HG03039 (cell line): Measurements from ENCODE around the gene GNAT1.

Source experiments
- ATAC-seq: cut with Tn5 transposase; IDR thresholded peaks from one replicate; pipeline ENCODE4 v1.9.1; 2021; ENCODE audit warnings: mild to moderate bottlenecking, moderate library complexity; ENCODE audit not compliant: unreplicated experiment

GNAT1 gene

DNA sequence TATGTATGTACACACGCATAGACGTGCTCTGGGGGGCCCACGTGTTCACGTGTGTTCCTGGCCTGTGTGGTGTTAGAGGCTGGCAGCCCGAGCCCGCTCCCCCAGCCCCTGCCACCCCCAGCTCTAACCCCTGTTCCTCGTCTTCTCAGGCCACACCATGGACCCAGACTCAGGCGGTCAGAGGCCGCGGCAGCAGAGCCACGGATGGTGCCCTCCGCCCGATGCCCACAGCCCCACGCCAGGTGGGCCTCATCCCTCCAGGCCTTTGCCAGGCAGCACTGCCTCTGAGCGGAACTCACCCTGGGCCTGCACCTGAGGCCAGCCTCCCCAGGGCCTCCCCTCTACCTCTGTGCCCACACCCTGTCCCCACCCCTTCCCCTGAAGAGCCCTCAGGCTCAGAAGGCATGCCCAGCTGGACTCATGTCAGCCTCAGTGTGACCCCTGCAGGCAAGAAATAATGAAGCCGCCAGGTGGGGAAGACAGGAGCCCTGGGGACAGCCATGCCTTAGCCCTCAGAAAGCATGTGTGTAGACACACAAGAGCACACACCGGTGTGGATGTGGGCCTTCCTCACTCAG, 16.4 kb upstream of the GNAT1 start:
- ATAC-seq = no peak

DNA sequence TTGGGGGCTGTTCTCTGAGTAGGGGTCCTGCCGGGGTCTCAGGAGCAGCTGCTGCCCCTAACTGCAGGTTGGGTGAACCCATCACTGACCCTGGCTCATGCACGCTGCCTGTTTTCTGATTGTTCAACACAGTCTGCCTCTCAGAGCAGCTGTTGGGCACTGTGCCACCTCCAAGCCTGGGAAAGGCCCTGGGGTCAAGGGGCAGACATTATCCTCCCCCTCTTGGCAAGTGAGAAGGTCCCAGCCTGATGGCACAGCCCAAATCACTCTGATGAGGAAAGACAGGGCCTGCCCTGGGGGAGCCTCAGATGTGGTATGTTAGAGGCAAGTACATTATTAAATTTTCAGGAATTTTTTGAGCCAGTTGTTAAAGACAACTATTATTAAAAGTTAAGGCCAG, 14.1 kb upstream of the GNAT1 start:
- ATAC-seq = no peak

DNA sequence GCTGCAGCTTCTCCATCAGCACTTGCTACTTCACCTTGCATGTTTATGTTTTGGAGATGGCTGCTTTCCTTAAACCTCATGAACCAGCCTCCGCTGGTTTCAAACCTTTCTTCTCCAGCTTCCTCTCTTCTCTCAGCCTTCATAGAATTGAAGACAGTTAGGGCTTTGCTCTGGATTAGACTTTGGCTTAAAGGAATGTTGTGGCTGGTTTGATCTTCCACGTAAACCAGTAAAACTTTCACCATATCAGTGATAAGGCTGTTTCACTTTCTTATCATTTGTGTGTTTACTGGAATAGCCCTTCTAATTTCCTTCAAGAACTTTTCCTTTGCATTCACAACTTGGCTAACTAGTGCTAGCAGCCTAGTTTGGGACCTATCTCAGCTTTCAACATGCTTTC, 11.7 kb upstream of the GNAT1 start:
- ATAC-seq = no peak

DNA sequence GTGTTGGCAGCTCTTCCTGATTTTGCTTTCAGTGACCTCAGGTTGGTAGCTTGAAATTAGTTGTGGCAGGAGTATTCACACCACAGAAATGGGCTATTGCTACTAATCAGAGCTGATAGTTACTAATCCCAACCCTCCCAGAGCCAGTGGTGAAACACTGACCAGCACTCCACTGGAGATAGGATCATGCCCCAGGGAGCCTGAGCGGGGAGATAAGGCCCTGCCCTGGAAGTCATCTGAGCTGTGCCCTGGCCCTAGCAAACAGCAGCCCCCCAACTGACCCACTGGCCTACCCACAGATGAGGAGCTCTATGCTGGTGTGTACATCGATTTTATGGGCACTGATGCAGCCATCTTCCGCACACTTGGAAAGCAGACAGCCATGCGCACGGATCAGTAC, 9.4 kb upstream of the GNAT1 start:
- no peak for ATAC-seq

DNA sequence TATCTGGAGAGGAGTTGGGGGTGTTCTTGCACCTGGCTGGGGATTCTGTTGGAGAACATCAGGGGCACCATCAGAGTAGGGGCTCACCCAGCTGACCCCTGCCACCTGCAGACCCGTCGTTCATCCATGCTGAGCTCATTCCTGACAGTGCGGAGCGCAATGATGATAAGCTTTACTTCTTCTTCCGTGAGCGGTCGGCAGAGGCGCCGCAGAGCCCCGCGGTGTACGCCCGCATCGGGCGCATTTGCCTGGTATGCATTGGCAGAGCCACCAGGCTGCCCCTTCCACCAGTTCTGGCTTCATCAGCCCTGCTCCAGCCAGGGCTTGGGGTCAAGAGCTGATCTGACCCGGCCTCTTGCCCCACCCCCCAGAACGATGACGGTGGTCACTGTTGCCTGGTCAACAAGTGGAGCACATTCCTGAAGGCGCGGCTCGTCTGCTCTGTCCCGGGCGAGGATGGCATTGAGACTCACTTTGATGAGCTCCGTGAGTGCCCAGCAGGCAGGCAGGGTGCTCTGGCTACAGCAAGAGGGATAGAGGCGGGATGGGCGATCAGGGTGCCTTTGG, 8.8 kb upstream of the GNAT1 start:
- ATAC-seq = no peak

DNA sequence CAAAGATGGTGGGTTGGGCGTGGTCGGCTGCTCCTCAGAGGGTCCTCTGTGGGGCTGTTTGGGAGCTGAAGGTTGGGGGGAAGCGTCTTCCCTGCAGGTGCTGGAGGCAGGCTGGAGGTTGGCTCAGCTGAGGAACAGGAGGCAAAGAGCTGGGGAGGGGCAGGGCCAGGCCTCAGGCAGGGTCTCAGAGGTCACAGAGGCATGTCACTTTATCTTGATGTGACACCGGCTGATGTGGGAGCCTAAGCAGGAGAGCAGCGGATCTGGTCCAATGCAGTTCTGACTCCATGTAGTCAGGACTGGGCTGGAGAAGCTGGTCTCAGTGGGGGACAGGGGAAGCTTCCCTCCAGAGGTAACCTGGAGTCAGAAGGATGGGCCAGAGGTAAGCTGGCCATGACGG, 7.7 kb upstream of the GNAT1 start:
- no peak for ATAC-seq

DNA sequence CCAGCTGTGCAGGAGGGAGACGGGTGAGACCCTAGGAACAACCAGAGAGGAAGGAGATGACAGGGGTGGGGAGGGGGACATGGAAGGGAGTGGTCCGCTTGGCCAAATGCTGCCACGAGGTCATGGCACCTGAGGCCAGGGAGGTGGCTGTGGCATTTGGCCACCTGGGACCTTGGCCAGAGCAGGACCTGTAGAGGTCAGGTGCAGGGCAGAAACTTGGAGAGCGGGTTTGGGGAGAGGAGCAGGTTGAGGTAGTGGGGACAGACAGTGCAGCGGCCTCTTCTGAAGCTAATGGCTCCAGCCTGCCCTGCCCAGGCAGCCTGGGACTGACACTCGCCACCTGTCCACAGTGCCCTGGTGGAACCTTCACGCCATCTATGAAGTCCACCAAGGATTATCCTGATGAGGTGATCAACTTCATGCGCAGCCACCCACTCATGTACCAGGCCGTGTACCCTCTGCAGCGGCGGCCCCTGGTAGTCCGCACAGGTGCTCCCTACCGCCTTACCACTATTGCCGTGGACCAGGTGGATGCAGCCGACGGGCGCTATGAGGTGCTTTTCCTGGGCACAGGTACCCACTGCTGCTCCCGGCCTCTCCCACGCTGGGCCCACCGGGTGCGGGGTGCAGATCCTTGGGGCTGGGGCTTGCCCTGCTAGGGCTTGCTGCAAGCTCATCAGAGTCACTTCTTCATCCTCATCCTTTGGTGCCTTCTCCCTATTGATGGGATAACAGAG, 7.0 kb upstream of the GNAT1 start:
- no peak for ATAC-seq

DNA sequence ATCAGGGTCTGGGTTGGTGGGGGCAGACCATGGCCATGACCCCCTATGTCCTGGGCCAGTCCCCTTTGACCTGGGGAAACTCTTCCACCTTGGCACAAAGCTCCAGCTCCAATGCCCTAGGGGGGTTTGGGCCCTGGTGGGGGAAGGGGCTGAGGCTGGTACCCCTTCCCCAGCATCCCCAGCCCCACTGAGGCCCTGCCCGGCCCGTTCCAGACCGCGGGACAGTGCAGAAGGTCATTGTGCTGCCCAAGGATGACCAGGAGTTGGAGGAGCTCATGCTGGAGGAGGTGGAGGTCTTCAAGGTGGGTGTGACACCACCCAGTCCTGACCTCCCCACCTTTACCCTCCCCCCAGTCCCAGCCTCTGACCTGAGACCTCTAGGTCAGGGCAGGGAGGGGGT, 6.2 kb upstream of the GNAT1 start:
- no peak for ATAC-seq

DNA sequence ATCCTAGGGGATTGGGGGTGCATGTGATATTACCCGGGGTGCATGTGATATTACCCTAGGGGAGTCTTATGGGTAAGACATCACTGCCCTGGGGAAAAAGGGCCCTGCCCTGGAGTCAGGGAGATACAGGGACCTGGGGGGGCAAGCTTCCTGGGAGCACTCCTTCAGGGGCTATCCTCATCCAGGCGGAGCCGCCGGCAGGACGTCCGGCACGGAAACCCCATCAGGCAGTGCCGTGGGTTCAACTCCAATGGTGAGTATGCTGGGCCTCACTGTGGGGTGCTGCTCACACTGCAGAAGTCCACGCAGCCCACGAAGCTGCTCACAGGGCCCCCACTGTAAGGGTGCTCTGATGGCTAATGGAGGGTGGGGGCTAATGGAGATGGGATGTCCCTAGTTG, 5.3 kb upstream of the GNAT1 start:
- no peak for ATAC-seq

DNA sequence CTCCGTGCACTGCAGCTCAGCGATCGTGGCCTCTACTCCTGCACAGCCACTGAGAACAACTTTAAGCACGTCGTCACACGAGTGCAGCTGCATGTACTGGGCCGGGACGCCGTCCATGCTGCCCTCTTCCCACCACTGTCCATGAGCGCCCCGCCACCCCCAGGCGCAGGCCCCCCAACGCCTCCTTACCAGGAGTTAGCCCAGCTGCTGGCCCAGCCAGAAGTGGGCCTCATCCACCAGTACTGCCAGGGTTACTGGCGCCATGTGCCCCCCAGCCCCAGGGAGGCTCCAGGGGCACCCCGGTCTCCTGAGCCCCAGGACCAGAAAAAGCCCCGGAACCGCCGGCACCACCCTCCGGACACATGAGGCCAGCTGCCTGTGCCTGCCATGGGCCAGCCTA, 3.7 kb upstream of the GNAT1 start:
- ATAC-seq = no peak

DNA sequence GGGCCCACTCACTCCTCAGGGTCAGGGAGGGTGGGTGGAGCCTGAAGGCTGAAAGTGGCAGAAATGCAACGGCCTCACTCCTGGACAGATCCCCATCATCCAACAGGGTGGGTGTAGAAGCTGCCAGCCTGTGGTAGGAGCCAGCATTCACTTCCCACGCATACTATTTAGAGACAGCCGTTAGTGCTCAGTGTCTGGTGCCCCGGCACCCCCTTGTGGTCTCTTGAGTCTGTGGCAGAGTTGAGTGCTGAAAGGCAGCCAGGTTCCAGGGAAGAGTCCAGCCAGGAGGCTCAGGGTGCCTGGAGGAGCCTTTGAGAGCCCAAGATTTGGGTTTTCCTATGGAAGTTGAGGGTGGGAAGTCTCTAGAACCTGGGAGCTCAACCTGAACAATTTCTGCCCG, 2.1 kb upstream of the GNAT1 start:
- no peak for ATAC-seq

DNA sequence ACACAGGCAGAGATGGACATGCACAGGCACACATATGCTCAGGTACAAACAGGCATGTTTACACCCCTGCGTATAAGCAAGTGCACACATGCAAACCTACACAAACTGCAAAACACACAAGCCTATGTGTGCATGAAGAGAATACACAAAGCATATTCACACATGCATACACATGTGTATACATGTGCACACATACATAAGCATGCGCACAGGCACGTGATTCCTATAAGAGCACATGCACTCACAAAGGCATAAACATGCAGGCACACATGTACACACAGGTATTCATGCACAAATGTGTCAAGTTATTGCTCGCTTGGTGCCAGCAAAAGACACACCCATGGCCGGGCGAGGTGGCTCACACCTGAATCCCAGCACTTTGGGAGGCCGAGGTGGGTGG, 1.4 kb upstream of the GNAT1 start:
- ATAC-seq = no peak

DNA sequence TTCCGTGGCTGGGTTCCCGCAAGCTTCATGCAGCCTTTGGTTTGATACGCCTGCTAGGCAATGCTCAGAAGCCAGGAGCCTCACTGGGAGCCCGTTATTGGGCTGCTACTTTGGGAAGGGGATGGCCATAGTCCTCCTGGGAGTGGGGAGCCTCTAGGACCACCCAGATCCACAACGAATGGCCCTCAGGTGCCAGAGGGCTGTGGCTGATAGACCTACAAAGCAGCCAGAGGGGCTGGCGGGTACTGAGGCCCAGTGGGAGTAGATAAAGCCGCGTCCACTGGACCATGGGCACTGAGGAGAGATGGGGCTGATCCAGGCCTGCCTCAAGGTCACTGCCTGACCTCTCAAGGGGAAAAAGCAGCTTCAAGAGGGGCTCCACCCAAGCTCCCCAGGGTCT, 714 bp downstream of the GNAT1 start:
- no peak for ATAC-seq

DNA sequence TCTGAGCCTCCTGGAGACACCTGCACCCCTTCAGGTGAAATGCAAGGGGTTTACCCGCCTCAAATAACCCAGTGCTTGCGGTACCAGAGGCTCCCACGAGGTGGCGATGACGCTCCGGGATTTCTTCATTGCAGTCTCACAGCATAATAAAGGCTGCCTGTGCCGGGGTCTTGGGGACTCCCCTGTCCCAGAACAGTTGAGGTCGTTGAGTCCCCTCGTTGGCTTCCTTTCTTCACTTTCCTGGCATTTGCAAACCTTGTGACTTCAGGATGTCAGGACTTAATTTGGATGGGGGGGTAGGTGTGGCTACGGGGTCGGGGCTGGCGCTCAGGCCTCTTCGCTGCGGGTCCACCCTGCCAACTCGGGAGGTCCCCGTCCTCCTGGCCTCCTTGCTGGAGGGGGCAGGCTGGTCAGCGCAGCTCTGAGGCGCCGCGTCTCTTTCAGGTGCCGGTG, 1.3 kb downstream of the GNAT1 start:
- ATAC-seq = no peak

DNA sequence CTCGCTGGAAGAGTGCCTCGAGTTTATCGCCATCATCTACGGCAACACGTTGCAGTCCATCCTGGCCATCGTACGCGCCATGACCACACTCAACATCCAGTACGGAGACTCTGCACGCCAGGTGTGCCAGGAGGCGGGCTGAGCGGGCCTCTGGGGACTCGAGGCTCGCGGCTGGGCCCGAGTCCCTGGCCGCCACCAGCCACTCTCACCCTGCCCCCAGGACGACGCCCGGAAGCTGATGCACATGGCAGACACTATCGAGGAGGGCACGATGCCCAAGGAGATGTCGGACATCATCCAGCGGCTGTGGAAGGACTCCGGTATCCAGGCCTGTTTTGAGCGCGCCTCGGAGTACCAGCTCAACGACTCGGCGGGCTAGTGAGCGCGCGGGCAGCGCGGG, 1.9 kb downstream of the GNAT1 start:
- no peak for ATAC-seq

DNA sequence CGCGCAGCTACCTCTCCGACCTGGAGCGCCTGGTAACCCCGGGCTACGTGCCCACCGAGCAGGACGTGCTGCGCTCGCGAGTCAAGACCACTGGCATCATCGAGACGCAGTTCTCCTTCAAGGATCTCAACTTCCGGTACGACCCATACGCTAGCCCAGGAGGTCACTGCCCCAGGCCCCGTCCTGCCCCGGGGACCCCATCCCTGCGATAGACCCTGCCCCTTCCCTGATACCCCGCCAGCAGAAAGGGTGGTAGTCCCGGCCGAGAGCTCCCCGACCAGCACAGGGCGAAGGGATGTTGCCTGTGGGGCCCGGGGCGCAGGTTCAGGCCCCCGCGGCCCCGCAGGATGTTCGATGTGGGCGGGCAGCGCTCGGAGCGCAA, 2.3 kb downstream of the GNAT1 start:
- no peak for ATAC-seq

DNA sequence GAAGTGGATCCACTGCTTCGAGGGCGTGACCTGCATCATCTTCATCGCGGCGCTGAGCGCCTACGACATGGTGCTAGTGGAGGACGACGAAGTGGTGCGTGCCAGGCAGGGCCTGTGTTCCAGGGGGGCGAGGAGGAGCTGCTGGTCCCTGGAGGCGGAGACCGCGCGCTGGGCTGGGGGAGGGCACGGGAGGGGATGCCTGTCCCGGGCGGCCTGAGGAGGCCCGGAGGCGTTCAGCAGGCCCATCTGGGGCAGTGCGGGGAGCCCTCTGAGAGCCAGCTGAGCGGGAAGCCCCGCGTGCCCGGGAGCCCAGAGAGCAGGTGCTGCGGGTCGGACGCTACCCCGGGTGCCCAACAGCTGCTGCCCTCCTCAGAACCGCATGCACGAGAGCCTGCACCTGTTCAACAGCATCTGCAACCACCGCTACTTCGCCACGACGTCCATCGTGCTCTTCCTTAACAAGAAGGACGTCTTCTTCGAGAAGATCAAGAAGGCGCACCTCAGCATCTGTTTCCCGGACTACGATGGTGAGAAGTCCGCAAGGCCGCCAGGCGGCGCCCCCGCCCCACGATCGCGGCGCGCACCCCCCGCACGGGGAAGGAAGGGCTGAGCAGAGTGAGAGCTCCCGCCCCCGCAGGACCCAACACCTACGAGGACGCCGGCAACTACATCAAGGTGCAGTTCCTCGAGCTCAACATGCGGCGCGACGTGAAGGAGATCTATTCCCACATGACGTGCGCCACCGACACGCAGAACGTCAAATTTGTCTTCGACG, 2.9 kb downstream of the GNAT1 start:
- no peak for ATAC-seq

DNA sequence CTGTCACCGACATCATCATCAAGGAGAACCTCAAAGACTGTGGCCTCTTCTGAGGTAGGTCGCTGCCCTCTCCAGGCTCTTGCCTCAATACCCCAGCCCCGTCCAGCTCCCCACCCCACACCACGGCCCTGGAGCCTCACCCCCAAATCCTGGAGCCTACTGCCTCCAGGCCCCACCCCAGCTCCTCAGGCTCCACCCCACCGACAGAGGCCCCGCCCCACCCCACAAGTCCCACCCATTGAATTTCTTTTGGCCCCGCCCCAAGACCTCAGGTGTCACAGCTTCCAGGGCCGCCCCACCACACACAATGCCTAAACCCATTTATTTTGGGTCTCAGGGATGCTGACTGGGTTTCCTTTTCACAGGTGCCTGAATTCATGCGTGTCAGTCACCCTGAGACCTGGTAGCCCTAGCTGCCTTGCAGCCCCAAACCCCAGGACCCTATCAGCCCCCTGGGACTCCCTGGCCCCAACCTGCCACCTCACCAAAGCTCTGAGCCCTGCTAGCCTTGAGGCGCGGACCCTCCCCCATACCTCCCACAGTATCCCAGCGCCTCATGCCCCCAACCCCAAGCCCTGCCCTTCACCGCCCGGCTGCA, 3.6 kb downstream of the GNAT1 start:
- no peak for ATAC-seq

DNA sequence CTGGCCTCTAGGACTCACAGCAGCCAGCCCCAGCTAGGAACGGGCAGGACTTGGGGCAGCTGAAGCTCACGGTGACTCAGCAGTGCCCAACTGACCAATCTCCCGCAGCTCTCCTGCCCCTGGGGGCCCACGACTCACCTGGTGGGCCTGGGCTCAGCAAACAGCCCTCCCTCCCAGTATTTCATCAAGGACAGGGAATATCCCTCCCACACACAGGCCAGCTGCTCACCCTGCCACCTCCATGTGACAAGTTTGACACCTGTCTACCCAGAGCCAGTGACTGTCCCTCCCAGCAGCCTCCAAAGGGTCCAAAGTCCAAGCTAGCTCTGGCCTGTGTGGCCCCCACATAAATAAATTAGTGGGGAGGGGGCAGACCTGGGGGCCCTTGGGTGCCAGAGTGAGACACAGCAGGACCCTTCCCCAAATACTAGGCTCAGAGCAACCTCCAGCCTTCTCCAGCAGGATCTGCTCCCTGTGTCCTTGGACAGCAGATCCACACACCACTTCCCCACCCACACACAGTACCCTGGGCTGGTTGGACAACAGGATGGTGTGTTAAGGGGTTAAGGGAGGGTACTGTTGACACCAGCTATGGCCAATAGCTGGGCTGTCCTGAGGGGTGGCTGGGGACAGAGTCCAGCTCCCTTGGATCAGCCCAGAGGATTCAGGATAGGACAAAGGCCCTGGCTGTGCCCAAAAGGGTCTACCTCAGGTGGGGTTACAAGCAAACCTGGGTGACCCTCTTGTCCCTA, 4.3 kb downstream of the GNAT1 start:
- ATAC-seq = no peak

DNA sequence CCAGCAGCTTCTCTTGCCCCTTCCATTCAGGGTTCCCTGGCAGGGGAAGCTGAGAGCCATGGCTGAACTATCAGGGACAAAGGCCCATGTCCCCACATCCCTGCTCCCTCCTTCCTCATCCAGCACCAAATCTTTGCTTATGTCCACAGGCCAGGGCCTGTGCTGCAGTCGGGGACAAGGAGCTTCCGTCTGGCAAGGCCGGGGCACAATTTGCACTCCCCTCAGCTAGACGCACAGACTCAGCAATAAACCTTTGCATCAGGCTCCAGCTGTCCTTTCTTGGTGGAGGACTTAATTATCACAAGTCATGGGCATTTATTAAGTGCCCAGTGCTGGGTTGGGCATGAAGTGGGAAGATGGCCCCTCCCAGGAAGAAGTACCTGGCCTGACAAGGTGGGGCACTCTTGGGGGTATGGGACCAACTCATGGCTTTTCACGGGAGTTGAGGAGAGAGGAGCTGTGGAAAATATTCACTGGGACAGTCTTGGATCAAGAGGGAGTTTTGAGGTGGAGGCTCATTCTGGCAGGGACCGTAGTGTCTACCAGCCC, 4.9 kb downstream of the GNAT1 start:
- ATAC-seq = no peak
